CD4-positive, alpha-beta T cell (primary cell): ENCODE measurements around the gene NECTIN4. TPM values are rescaled to one million over a fixed set of nuclear protein-coding genes. Genes with fewer than 3 reads are reported as not detected.

Source experiments
- ATAC-seq: fragments of 200-7000 bp; cut with Tn5 transposase; one replicate; pipeline ENCODE4 v1.10.0; 2022; ENCODE audit warnings: mild to moderate bottlenecking; ENCODE audit not compliant: poor library complexity
- CTCF ChIA-PET: fragments of 350-600 bp; sonication (Branson Sonifier 250); formaldehyde crosslinking; loops from one replicate; lab custom pipeline; 2021; ENCODE audit warnings: antibody characterized with exemption, inconsistent platforms; lab: Charles Lee
- POLR2A ChIA-PET: fragments of 350-600 bp; sonication (Branson Sonifier 250); formaldehyde crosslinking; loops from one replicate; lab custom pipeline; 2021; ENCODE audit warnings: antibody characterized with exemption, inconsistent platforms; lab: Charles Lee
- DNase-seq, 14 experiments: peaks; one replicate each; pipeline ENCODE4 v3.0.0-alpha.2; 2013 to 2020; ENCODE audit warnings: mixed read lengths in 2 of 14
- H3K27ac ChIP-seq, 2 donors: one replicate each; pipeline versions ENCODE4 v1.5.1 to v1.7.0; 2013; ENCODE audit warnings: low read length in 2 of 2, low read depth in 1 of 2, mild to moderate bottlenecking in 1 of 2
- H3K27me3 ChIP-seq, 2 experiments: 1 replicate in 1 of 2; 2 replicates in 1 of 2; pipeline versions ENCODE4 v1.6.1 to v1.7.0; 2013; ENCODE audit warnings: low read length in 2 of 2, control low read depth in 1 of 2, mild to moderate bottlenecking in 1 of 2, moderate library complexity in 1 of 2; ENCODE audit not compliant: insufficient read depth in 2 of 2, control insufficient read depth in 1 of 2
- H3K36me3 ChIP-seq: one replicate; pipeline ENCODE4 v1.6.1; 2013; ENCODE audit warnings: low read length, control low read depth; ENCODE audit not compliant: insufficient read depth
- H3K4me1 ChIP-seq: one replicate; pipeline ENCODE4 v1.6.1; 2013; ENCODE audit warnings: low read length, control low read depth; ENCODE audit not compliant: insufficient read depth
- H3K4me3 ChIP-seq: one replicate; pipeline ENCODE4 v1.5.1; 2013; ENCODE audit warnings: mild to moderate bottlenecking, low read length, moderate library complexity
- H3K9me3 ChIP-seq, 2 experiments: 1 replicate in 1 of 2; 2 replicates in 1 of 2; pipeline versions ENCODE4 v1.6.1 to v1.7.0; 2013; ENCODE audit warnings: low read length in 2 of 2, mild to moderate bottlenecking in 2 of 2, control low read depth in 1 of 2, moderate library complexity in 1 of 2; ENCODE audit not compliant: control insufficient read depth in 1 of 2, insufficient read depth in 1 of 2
- H3K27ac Mint-ChIP-seq: one replicate; pipeline ENCODE4 v1.8.0; 2020; ENCODE audit warnings: mixed read lengths
- H3K27me3 Mint-ChIP-seq: one replicate; pipeline ENCODE4 v1.8.0; 2021; ENCODE audit warnings: mixed read lengths
- H3K36me3 Mint-ChIP-seq: one replicate; pipeline ENCODE4 v1.8.0; 2021; ENCODE audit warnings: low read depth, mixed read lengths
- H3K4me1 Mint-ChIP-seq: one replicate; pipeline ENCODE4 v1.8.0; 2021; ENCODE audit warnings: low read depth, mixed read lengths
- H3K4me3 Mint-ChIP-seq: one replicate; pipeline ENCODE4 v1.8.0; 2020; ENCODE audit warnings: mild to moderate bottlenecking, mixed read lengths
- H3K9me3 Mint-ChIP-seq: one replicate; pipeline ENCODE4 v1.8.0; 2020; ENCODE audit warnings: mixed read lengths
- intact Hi-C, 2 experiments: fragments of 100-400 bp; cut with DNase I in 1 of 2; cut with micrococcal nuclease in 1 of 2; formaldehyde crosslinking; loops; one replicate each; pipeline versions ENCODE4 v1.15.1 to v1.9.0; 2023 to 2025; cut with DNase I, micrococcal nuclease
- total RNA-seq, 174 experiments: library from RNA in 2 of 174; stranded (reverse) in 2 of 174; gene quantifications; one replicate each; pipeline ENCODE4 v1.2.3 and lab custom pipeline; 2021 to 2026
- TF ChIP-seq, protein P1 (sequence below): fragments of 200-600 bp; IDR thresholded peaks from one replicate; pipeline ENCODE4 v1.8.0; 2022; ENCODE audit warnings: antibody characterized with exemption, mild to moderate bottlenecking

The NECTIN4 gene
- total RNA-seq, 2 experiments from 2014 or later, result 0.22 TPM

- peak overlapping the region in 1 of 2 donors; percentile 21 for H3K27ac ChIP-seq
- no peak for ATAC-seq
These were observed 34.6 kb downstream of the NECTIN4 start for GRCh38 chr1:161054805-161055204.

GRCh38 chr1:161054232-161054631, 35.1 kb downstream of the NECTIN4 start:
- Mint-ChIP-seq H3K36me3 (peaks cover 77% of the 10 kb centered on the region), H3K27ac (no peak overlapping the region), H3K4me1 (peaks cover 22% of the 10 kb centered on the region), H3K4me3 (no peak overlapping the region), H3K27me3 (no peaks in the 10 kb centered on the region), H3K9me3 (no peaks in the 10 kb centered on the region)
- TF ChIP-seq, protein P1, sequence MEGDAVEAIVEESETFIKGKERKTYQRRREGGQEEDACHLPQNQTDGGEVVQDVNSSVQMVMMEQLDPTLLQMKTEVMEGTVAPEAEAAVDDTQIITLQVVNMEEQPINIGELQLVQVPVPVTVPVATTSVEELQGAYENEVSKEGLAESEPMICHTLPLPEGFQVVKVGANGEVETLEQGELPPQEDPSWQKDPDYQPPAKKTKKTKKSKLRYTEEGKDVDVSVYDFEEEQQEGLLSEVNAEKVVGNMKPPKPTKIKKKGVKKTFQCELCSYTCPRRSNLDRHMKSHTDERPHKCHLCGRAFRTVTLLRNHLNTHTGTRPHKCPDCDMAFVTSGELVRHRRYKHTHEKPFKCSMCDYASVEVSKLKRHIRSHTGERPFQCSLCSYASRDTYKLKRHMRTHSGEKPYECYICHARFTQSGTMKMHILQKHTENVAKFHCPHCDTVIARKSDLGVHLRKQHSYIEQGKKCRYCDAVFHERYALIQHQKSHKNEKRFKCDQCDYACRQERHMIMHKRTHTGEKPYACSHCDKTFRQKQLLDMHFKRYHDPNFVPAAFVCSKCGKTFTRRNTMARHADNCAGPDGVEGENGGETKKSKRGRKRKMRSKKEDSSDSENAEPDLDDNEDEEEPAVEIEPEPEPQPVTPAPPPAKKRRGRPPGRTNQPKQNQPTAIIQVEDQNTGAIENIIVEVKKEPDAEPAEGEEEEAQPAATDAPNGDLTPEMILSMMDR, result no peak
- intact Hi-C loops, result no loop called here
- H3K27me3 ChIP-seq, result no peaks in the 10 kb centered on the region
- DNase-seq, result no peak
- ATAC-seq, result no peak
- no peaks in the 10 kb centered on the region for H3K9me3 ChIP-seq
- H3K36me3 ChIP-seq, result peaks cover 91% of the 10 kb centered on the region
- no peak overlapping the region for H3K4me3 ChIP-seq
- POLR2A ChIA-PET, result interaction anchor here (0.8 to 2.5 kb wide), 4 partner anchors 9 to 16 kb away, joined by 3 to 22 read pairs (median 7); partner anchors contain the start of genes ARHGAP30 and USF1
- no peak overlapping the region for H3K27ac ChIP-seq
- H3K4me1 ChIP-seq, result peaks cover 29% of the 10 kb centered on the region
- CTCF ChIA-PET, result interaction anchor here (0.9 to 1.3 kb wide), 2 partner anchors 9 to 17 kb away, joined by 5 to 7 read pairs; partner anchors contain the start of genes ARHGAP30 and USF1

More at GRCh38 chr1:161054805-161055204, 34.6 kb downstream of the NECTIN4 start:
- intact Hi-C loops, result no loop called here
- Mint-ChIP-seq H3K4me1 (peaks cover 27% of the 10 kb centered on the region), H3K27ac (no peak overlapping the region), H3K27me3 (no peaks in the 10 kb centered on the region), H3K4me3 (no peak overlapping the region), H3K36me3 (peaks cover 77% of the 10 kb centered on the region), H3K9me3 (no peaks in the 10 kb centered on the region)
- ChIA-PET POLR2A (interaction anchor here (0.8 to 2.5 kb wide), 4 partner anchors 10 to 15 kb away, joined by 3 to 22 read pairs (median 7); partner anchors contain the start of genes ARHGAP30 and USF1), CTCF (interaction anchor here (0.9 to 1.3 kb wide), 3 partner anchors 9 to 64 kb away, joined by 3 to 7 read pairs (median 5); partner anchors contain the start of genes ARHGAP30 and USF1)
- TF ChIP-seq, protein P1, result peak; percentile 32
- no peak overlapping the region for H3K4me3 ChIP-seq
- H3K9me3 ChIP-seq, result no peaks in the 10 kb centered on the region
- DNase-seq, result peak in 1 of 14 experiments; percentile 33
- peaks cover 35% of the 10 kb centered on the region for H3K4me1 ChIP-seq
- no peaks in the 10 kb centered on the region for H3K27me3 ChIP-seq
- H3K36me3 ChIP-seq, result peaks cover 91% of the 10 kb centered on the region

- POLR2A ChIA-PET, result interaction anchor here (0.7 kb wide), 1 partner anchor 14 kb away, joined by 3 read pairs; the partner anchor contains the start of gene TSTD1
- H3K36me3 ChIP-seq, result peaks cover 96% of the 10 kb centered on the region
- Mint-ChIP-seq H3K4me1 (peaks cover 19% of the 10 kb centered on the region), H3K4me3 (no peak overlapping the region), H3K27ac (peak overlapping the region; percentile 64), H3K36me3 (peaks cover 85% of the 10 kb centered on the region), H3K9me3 (no peaks in the 10 kb centered on the region), H3K27me3 (no peaks in the 10 kb centered on the region)
- no peak overlapping the region for H3K4me3 ChIP-seq
- intact Hi-C loops, result no loop called here
- H3K4me1 ChIP-seq, result peaks cover 34% of the 10 kb centered on the region
- no peak overlapping the region for H3K27ac ChIP-seq
- CTCF ChIA-PET, result no interaction called here
- H3K27me3 ChIP-seq, result no peaks in the 10 kb centered on the region
- no peak for ATAC-seq
- TF ChIP-seq, protein P1, result no peak
- H3K9me3 ChIP-seq, result no peaks in the 10 kb centered on the region
- DNase-seq, result no peak
These were observed 36.5 kb downstream of the NECTIN4 start for GRCh38 chr1:161052899-161053298.
